KMS-11 (cell line): Measurements from ENCODE around the gene APOL6.

Experiments
- H2AFZ ChIP-seq: fragments of 200-600 bp; sonication (generic); 2 replicates; pipeline ENCODE4 v1.6.1; 2016; ENCODE audit warnings: antibody characterized with exemption, mixed run types, low read depth
- H3K27ac ChIP-seq: fragments of 200-600 bp; sonication (generic); 2 replicates; pipeline ENCODE4 v1.6.1; 2016; ENCODE audit warnings: mild to moderate bottlenecking, mixed run types
- H3K27me3 ChIP-seq: fragments of 200-600 bp; sonication (generic); 2 replicates; pipeline ENCODE4 v1.6.1; 2017; ENCODE audit warnings: mild to moderate bottlenecking, low read depth, mixed run types, moderate library complexity; ENCODE audit not compliant: insufficient read depth
- H3K36me3 ChIP-seq: fragments of 200-600 bp; sonication (generic); 2 replicates; pipeline ENCODE4 v1.6.1; 2017; ENCODE audit warnings: mild to moderate bottlenecking, mixed run types; ENCODE audit not compliant: insufficient read depth
- H3K4me1 ChIP-seq: fragments of 200-600 bp; sonication (generic); 2 replicates; pipeline ENCODE4 v1.6.1; 2016; ENCODE audit warnings: mild to moderate bottlenecking, low read depth, mixed run types; ENCODE audit not compliant: poor library complexity, severe bottlenecking
- H3K4me2 ChIP-seq: fragments of 200-600 bp; sonication (generic); 2 replicates; pipeline ENCODE4 v1.7.0; 2016; ENCODE audit warnings: mild to moderate bottlenecking, mixed run types
- H3K4me3 ChIP-seq: fragments of 200-600 bp; sonication (generic); IDR thresholded peaks from 2 replicates; pipeline ENCODE4 v1.6.1; 2017; ENCODE audit warnings: low read depth, low read length, mixed read lengths; ENCODE audit not compliant: insufficient read depth
- H3K79me2 ChIP-seq: fragments of 200-600 bp; sonication (generic); 2 replicates; pipeline ENCODE4 v1.6.1; 2016; ENCODE audit warnings: low read depth, mixed run types; ENCODE audit not compliant: insufficient read depth
- H3K9ac ChIP-seq: fragments of 200-600 bp; sonication (generic); 2 replicates; pipeline ENCODE4 v1.6.1; 2016; ENCODE audit warnings: mild to moderate bottlenecking, mixed run types
- H4K20me1 ChIP-seq: fragments of 200-600 bp; sonication (generic); 2 replicates; pipeline ENCODE4 v1.6.1; 2016; ENCODE audit warnings: mild to moderate bottlenecking, mixed run types; ENCODE audit not compliant: insufficient read depth
- TF ChIP-seq, protein P1 (sequence below): fragments of 200-600 bp; sonication (generic); conservative IDR thresholded peaks from 2 replicates; pipeline ENCODE4 v1.6.1; 2017; ENCODE audit warnings: low read depth, mild to moderate bottlenecking, antibody characterized with exemption, low read length, moderate library complexity, mixed read lengths

APOL6 gene

GRCh38 chr22:35681454-35682052 is 33.3 kb downstream of the APOL6 start:
- Histone ChIP-seq H3K79me2 (no peaks in the 10 kb centered on the region), H3K4me1 (no peaks in the 10 kb centered on the region), H3K4me3 (no peak overlapping the region), H3K4me2 (no peak overlapping the region), H3K27me3 (no peaks in the 10 kb centered on the region), H2AFZ (no peak overlapping the region), H3K9ac (no peak overlapping the region), H3K27ac (no peak overlapping the region), H4K20me1 (no peaks in the 10 kb centered on the region), H3K36me3 (no peaks in the 10 kb centered on the region)
- TF ChIP-seq, protein P1, sequence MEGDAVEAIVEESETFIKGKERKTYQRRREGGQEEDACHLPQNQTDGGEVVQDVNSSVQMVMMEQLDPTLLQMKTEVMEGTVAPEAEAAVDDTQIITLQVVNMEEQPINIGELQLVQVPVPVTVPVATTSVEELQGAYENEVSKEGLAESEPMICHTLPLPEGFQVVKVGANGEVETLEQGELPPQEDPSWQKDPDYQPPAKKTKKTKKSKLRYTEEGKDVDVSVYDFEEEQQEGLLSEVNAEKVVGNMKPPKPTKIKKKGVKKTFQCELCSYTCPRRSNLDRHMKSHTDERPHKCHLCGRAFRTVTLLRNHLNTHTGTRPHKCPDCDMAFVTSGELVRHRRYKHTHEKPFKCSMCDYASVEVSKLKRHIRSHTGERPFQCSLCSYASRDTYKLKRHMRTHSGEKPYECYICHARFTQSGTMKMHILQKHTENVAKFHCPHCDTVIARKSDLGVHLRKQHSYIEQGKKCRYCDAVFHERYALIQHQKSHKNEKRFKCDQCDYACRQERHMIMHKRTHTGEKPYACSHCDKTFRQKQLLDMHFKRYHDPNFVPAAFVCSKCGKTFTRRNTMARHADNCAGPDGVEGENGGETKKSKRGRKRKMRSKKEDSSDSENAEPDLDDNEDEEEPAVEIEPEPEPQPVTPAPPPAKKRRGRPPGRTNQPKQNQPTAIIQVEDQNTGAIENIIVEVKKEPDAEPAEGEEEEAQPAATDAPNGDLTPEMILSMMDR = no peak

DNA sequence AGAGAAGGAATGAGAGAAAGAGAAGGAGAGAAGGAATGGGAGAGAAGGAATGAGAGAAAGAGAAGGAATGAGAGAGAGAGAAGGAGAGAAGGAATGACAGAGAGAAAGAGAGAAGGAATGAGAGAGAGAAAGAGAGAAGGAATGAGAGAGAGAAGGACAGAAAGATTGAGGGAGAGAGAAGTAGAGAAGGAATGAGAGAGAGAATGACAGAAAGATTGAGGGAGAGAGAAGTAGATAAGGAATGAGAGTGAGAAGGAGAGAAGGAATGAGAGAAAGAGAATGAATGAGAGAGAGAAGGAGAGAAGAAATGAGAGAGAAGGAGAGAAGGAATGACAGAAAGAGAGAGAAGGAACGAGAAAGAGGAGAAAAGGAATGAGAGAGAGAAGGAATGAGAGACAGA is 35.3 kb downstream of the APOL6 start:
- TF ChIP-seq, protein P1 = no peak

GRCh38 chr22:35684270-35684700 is 36.0 kb downstream of the APOL6 start:
- Histone ChIP-seq H4K20me1 (no peaks in the 10 kb centered on the region), H3K4me1 (no peaks in the 10 kb centered on the region), H3K4me3 (no peak overlapping the region), H3K79me2 (no peaks in the 10 kb centered on the region), H3K9ac (no peak overlapping the region), H3K27ac (no peak overlapping the region), H2AFZ (no peak overlapping the region), H3K27me3 (no peaks in the 10 kb centered on the region), H3K36me3 (no peaks in the 10 kb centered on the region), H3K4me2 (no peak overlapping the region)
- TF ChIP-seq, protein P1 = no peak

More for the DNA sequence above, 35.3 kb downstream of the APOL6 start:
- H3K36me3 ChIP-seq = no peaks in the 10 kb centered on the region
- no peaks in the 10 kb centered on the region for H3K4me1 ChIP-seq
- no peaks in the 10 kb centered on the region for H4K20me1 ChIP-seq
- no peak overlapping the region for H3K4me3 ChIP-seq
- H2AFZ ChIP-seq = no peak overlapping the region
- no peaks in the 10 kb centered on the region for H3K27me3 ChIP-seq
- no peak overlapping the region for H3K4me2 ChIP-seq
- no peaks in the 10 kb centered on the region for H3K79me2 ChIP-seq
- H3K27ac ChIP-seq = no peak overlapping the region
- no peak overlapping the region for H3K9ac ChIP-seq

GRCh38 chr22:35684732-35685131 is 36.5 kb downstream of the APOL6 start:
- Histone ChIP-seq H3K9ac (no peak overlapping the region), H3K4me3 (no peak overlapping the region), H3K27ac (no peak overlapping the region), H2AFZ (no peak overlapping the region), H3K79me2 (no peaks in the 10 kb centered on the region), H3K36me3 (no peaks in the 10 kb centered on the region), H3K4me1 (no peaks in the 10 kb centered on the region), H3K4me2 (no peak overlapping the region), H4K20me1 (no peaks in the 10 kb centered on the region), H3K27me3 (no peaks in the 10 kb centered on the region)
- TF ChIP-seq, protein P1 = no peak
